Activated T-helper 1 cell treated with anti-CD3 and anti-CD28 coated beads, Interleukin-12 subunit alpha, Interleukin-12 subunit beta, Interleukin-2, Interleukin-4 antibody, amounts not matched to agents 30 ng/mL and 10 ng/mL and 1 ng/mL, durations not matched to agents 14 hours and 24 hours and 36 hours (primary cell): ENCODE measurements around the gene ACSL1. TPM values are rescaled to one million over a fixed set of nuclear protein-coding genes. Genes with fewer than 3 reads are reported as not detected.

ENCODE experiments used
- DNase-seq: peaks from one replicate; pipeline ENCODE4 v3.0.0; 2021; ENCODE audit warnings: low spot score
- H3K27ac Mint-ChIP-seq: one replicate; pipeline ENCODE4 v1.8.0; 2021; ENCODE audit warnings: mild to moderate bottlenecking, mixed read lengths
- H3K27me3 Mint-ChIP-seq: one replicate; pipeline ENCODE4 v1.8.0; 2022; ENCODE audit warnings: mild to moderate bottlenecking, moderate library complexity, mixed read lengths; ENCODE audit not compliant: insufficient read depth
- H3K36me3 Mint-ChIP-seq: one replicate; pipeline ENCODE4 v1.8.0; 2021; ENCODE audit warnings: low read depth, mixed read lengths
- H3K4me1 Mint-ChIP-seq: one replicate; pipeline ENCODE4 v1.8.0; 2021; ENCODE audit warnings: low read depth, mixed read lengths
- H3K4me3 Mint-ChIP-seq: one replicate; pipeline ENCODE4 v1.8.0; 2021; ENCODE audit warnings: mild to moderate bottlenecking, moderate library complexity, mixed read lengths
- H3K9me3 Mint-ChIP-seq: one replicate; pipeline ENCODE4 v1.8.0; 2021; ENCODE audit warnings: mixed read lengths
- intact Hi-C: fragments of 100-400 bp; cut with micrococcal nuclease; formaldehyde crosslinking; loops from one replicate; pipeline ENCODE4 v1.15.1; 2024
- total RNA-seq: library from RNA; stranded (reverse); gene quantifications from 2 replicates; pipeline ENCODE4 v1.2.3, GENCODE V29; 2022

ACSL1 gene
- total RNA-seq, 1 donor from 2014 or later: 56.7 TPM

DNA sequence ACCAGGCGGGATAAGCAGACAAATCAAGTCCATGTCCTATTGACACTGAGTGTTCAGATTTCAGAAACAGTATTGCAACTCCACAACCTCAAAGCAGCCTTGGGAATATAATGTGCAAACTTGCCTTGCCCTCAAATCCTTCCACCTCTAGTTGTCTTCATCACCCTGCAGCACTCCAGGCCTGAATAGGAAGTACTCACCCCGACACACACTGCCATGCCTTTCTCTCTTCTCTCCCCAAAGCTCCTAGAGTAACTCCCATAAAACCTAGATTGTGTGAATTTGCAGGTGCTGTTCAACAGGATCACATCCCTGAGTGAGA is 19.6 kb downstream of the ACSL1 start:
- no peak overlapping the region for H3K27ac Mint-ChIP-seq
- no peak for DNase-seq
- H3K4me1 Mint-ChIP-seq: peaks cover 41% of the 10 kb centered on the region
- peaks cover 9% of the 10 kb centered on the region for H3K36me3 Mint-ChIP-seq
- intact Hi-C loops: no loop called here
- H3K4me3 Mint-ChIP-seq: no peak overlapping the region
- no peaks in the 10 kb centered on the region for H3K27me3 Mint-ChIP-seq
- H3K9me3 Mint-ChIP-seq: no peaks in the 10 kb centered on the region

DNA sequence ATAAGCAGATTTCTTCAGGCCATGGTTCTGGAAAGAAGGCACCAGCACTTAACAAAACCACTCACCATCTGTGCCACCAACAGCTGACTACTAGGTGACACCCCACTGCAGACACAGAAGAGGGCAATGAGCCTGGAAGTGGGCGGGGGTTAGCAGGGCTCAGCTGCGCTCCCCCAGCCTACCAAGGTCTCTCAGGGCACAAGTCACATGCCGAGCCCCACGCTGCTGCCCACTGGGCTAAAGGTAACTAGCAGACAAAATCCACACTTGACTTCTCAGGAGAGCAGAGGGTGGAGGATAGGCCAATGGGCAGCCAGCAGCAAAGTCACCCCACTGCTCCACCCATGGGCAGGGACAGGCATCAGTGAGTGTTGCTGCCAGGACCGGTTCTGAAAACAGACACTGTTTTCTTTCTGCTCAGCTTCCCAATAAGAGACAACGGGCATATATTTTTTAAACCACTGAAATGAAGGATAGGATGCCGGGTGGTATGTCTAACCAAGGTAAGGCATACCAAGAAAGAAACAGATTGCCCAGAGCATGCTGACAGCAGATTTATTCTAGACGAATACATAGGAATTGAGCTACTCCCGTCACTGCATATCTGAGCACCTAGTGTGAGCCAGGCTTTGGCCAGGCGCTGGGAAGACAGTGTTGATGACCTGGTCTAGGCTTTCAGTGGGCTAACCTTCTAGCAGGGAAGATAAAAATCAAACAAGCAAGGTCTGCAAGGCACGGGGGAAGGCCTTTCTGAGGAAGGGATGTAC is 20.1 kb downstream of the ACSL1 start:
- H3K36me3 Mint-ChIP-seq: peaks cover 9% of the 10 kb centered on the region
- peak overlapping the region; percentile 2 for H3K27ac Mint-ChIP-seq
- peaks cover 38% of the 10 kb centered on the region for H3K4me1 Mint-ChIP-seq
- DNase-seq: no peak
- no peaks in the 10 kb centered on the region for H3K9me3 Mint-ChIP-seq
- intact Hi-C loops: no loop called here
- no peak overlapping the region for H3K4me3 Mint-ChIP-seq
- no peaks in the 10 kb centered on the region for H3K27me3 Mint-ChIP-seq

DNA sequence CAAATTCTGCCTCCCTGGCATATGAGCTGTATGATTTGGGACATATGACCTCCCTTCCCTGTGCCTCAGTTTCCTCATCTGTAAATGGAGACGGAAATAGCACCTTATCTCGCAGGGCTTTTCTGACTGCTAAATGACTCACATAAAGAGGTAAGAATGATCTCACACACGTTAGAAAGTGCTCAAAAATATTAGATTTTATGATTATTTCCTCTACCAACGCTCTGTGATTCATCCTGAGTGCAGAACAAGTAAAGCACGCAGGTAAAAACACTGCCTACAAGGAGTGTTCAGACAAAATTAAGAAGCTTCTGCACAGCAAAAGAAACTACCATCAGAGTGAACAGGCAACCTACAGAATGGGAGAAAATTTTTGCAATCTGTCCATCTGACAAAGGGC is 21.1 kb downstream of the ACSL1 start:
- Mint-ChIP-seq H3K36me3 (peaks cover 8% of the 10 kb centered on the region), H3K4me1 (peaks cover 31% of the 10 kb centered on the region), H3K9me3 (no peaks in the 10 kb centered on the region), H3K4me3 (no peak overlapping the region), H3K27me3 (no peaks in the 10 kb centered on the region), H3K27ac (no peak overlapping the region)
- intact Hi-C loops: no loop called here
- DNase-seq: no peak

GRCh38 chr4:184803874-184804273 is 21.9 kb downstream of the ACSL1 start:
- Mint-ChIP-seq H3K4me3 (no peak overlapping the region), H3K27me3 (no peaks in the 10 kb centered on the region), H3K27ac (no peak overlapping the region), H3K9me3 (no peaks in the 10 kb centered on the region), H3K36me3 (peaks cover 8% of the 10 kb centered on the region), H3K4me1 (peaks cover 31% of the 10 kb centered on the region)
- intact Hi-C loops: no loop called here
- no peak for DNase-seq

GRCh38 chr4:184803133-184803532 is 22.6 kb downstream of the ACSL1 start:
- no peak for DNase-seq
- Mint-ChIP-seq H3K9me3 (no peaks in the 10 kb centered on the region), H3K4me1 (peaks cover 32% of the 10 kb centered on the region), H3K4me3 (no peak overlapping the region), H3K27ac (no peak overlapping the region), H3K36me3 (peaks cover 10% of the 10 kb centered on the region), H3K27me3 (no peaks in the 10 kb centered on the region)
- intact Hi-C loops: no loop called here

GRCh38 chr4:184802697-184803015 is 23.1 kb downstream of the ACSL1 start:
- Mint-ChIP-seq H3K27ac (no peak overlapping the region), H3K9me3 (no peaks in the 10 kb centered on the region), H3K27me3 (no peaks in the 10 kb centered on the region), H3K36me3 (peaks cover 11% of the 10 kb centered on the region), H3K4me3 (no peak overlapping the region), H3K4me1 (peaks cover 32% of the 10 kb centered on the region)
- no peak for DNase-seq
- intact Hi-C loops: no loop called here

DNA sequence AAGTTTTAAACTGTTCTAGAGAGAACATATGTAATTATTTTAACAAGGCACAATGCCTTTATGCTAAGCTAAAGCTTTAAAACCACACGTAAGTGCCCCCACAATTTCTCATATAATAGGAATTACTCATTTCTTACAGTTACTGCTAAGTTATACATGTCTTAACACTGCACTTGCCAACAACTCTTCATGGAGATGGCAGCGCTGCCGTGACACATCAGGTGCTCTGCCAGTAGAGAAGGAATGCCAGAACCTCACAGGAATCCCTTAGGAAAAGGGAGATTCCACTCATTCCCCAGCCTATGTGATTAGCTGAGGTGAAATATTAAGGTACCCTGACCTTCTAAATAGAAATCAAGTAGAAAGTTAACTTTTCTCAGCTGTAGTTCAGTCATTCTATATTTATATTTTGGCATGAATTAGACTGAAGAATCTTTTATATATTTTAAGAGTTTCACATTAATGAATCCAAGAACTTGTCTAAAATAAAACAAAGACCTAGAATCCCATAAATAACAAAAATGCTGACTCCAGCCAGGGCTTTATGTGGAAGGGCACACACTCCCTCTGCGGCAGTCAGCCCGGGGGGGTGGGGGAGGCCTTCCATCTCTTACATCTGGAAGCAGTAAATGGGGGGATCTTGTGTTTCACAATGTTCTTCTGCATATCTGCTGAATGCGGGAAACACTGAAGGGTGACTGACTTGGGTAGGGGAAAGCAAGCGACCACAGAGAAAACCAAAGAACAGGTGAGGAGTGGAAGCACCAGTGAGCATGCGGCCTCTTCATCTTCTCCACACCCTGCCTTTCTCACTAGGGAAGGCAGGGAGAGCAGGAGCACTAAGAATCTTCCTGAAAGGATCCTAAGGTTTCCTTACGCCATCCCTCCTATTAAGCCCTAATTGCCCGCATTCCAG is 23.7 kb downstream of the ACSL1 start:
- intact Hi-C loops: no loop called here
- DNase-seq: no peak
- Mint-ChIP-seq H3K4me1 (peaks cover 34% of the 10 kb centered on the region), H3K36me3 (peaks cover 17% of the 10 kb centered on the region), H3K9me3 (no peaks in the 10 kb centered on the region), H3K27ac (no peak overlapping the region), H3K27me3 (no peaks in the 10 kb centered on the region), H3K4me3 (no peak overlapping the region)

- Mint-ChIP-seq H3K36me3 (peaks cover 23% of the 10 kb centered on the region), H3K4me3 (no peak overlapping the region), H3K9me3 (no peaks in the 10 kb centered on the region), H3K4me1 (peaks cover 19% of the 10 kb centered on the region), H3K27me3 (no peaks in the 10 kb centered on the region), H3K27ac (no peak overlapping the region)
- no peak for DNase-seq
- intact Hi-C loops: no loop called here
Measured at GRCh38 chr4:184798504-184798903, 27.3 kb downstream of the ACSL1 start.

- no peaks in the 10 kb centered on the region for H3K9me3 Mint-ChIP-seq
- H3K4me1 Mint-ChIP-seq: peaks cover 34% of the 10 kb centered on the region
- no peaks in the 10 kb centered on the region for H3K27me3 Mint-ChIP-seq
- intact Hi-C loops: no loop called here
- peaks cover 18% of the 10 kb centered on the region for H3K36me3 Mint-ChIP-seq
- DNase-seq: no peak
- no peak overlapping the region for H3K27ac Mint-ChIP-seq
- H3K4me3 Mint-ChIP-seq: no peak overlapping the region
Measured at GRCh38 chr4:184796906-184797305, 28.9 kb downstream of the ACSL1 start.

GRCh38 chr4:184795214-184795844 is 30.4 kb downstream of the ACSL1 start:
- intact Hi-C loops: no loop called here
- Mint-ChIP-seq H3K4me3 (no peak overlapping the region), H3K27ac (no peak overlapping the region), H3K9me3 (no peaks in the 10 kb centered on the region), H3K4me1 (peaks cover 50% of the 10 kb centered on the region), H3K27me3 (no peaks in the 10 kb centered on the region), H3K36me3 (peaks cover 28% of the 10 kb centered on the region)
- no peak for DNase-seq

GRCh38 chr4:184794470-184794869 is 31.3 kb downstream of the ACSL1 start:
- no peak for DNase-seq
- no peaks in the 10 kb centered on the region for H3K9me3 Mint-ChIP-seq
- H3K4me1 Mint-ChIP-seq: peaks cover 52% of the 10 kb centered on the region
- H3K36me3 Mint-ChIP-seq: peaks cover 26% of the 10 kb centered on the region
- H3K4me3 Mint-ChIP-seq: no peak overlapping the region
- H3K27ac Mint-ChIP-seq: no peak overlapping the region
- intact Hi-C loops: no loop called here
- H3K27me3 Mint-ChIP-seq: no peaks in the 10 kb centered on the region

DNA sequence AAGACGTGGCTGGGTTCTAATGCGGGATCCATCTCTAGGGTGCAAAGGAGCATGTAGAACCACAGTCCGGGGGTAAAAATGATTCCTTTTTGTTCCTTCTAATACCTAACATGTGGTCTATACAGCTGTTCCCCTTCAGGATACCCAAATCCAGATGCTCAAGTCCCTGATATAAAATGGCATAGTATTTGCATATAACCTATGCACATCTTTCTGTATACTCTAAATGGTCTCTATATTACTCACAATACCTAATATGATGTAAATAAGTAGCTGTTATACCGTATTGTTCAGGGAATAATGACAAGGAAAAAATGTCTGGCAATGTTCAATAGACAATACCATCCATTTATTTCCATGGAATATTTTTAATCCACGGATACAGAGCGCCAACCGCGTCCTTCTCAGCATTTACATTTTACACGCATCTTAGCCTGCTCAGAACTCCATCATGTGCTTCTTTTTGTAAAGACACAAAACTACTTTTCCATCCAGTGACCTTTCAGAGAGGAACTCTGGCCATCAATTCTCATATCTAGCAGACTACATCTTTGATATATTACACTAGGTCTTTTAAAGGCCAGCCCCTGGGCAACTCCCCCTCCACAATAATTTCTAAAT is 31.9 kb downstream of the ACSL1 start:
- DNase-seq: no peak
- H3K9me3 Mint-ChIP-seq: no peaks in the 10 kb centered on the region
- H3K4me1 Mint-ChIP-seq: peaks cover 52% of the 10 kb centered on the region
- peaks cover 26% of the 10 kb centered on the region for H3K36me3 Mint-ChIP-seq
- no peaks in the 10 kb centered on the region for H3K27me3 Mint-ChIP-seq
- intact Hi-C loops: loop anchor here (1.0 to 2.0 kb wide), 3 partner anchors 30 to 55 kb away; no protein-coding TSS in a partner anchor
- H3K4me3 Mint-ChIP-seq: no peak overlapping the region
- H3K27ac Mint-ChIP-seq: no peak overlapping the region
